BLaER1 (cell line): ENCODE data around the gene IGF1R.

Experiments
- H3K27ac ChIP-seq: shearing (Covaris generic); formaldehyde crosslinking; 2 replicates; pipeline ENCODE4 v1.8.1; 2022
- H3K27me3 ChIP-seq: shearing (Covaris generic); formaldehyde crosslinking; 2 replicates; pipeline ENCODE4 v1.8.1; 2022
- H3K36me3 ChIP-seq: shearing (Covaris generic); formaldehyde crosslinking; 2 replicates; pipeline ENCODE4 v1.8.1; 2022
- H3K4me1 ChIP-seq: shearing (Covaris generic); formaldehyde crosslinking; 2 replicates; pipeline ENCODE4 v1.8.1; 2022
- H3K4me2 ChIP-seq: shearing (Covaris generic); formaldehyde crosslinking; 2 replicates; pipeline ENCODE4 v1.8.1; 2022
- H3K4me3 ChIP-seq: shearing (Covaris generic); formaldehyde crosslinking; 2 replicates; pipeline ENCODE4 v1.8.1; 2022
- H3K9ac ChIP-seq: shearing (Covaris generic); formaldehyde crosslinking; 2 replicates; pipeline ENCODE4 v1.8.1; 2022
- H3K9me3 ChIP-seq: shearing (Covaris generic); formaldehyde crosslinking; 2 replicates; pipeline ENCODE4 v1.8.1; 2022
- H4K20me1 ChIP-seq: shearing (Covaris generic); formaldehyde crosslinking; 2 replicates; pipeline ENCODE4 v1.8.1; 2022
- Cebpa-rat ChIP-seq: shearing (Covaris generic); IDR thresholded peaks from 2 replicates; pipeline ENCODE4 v1.8.1; 2022

The IGF1R gene

DNA sequence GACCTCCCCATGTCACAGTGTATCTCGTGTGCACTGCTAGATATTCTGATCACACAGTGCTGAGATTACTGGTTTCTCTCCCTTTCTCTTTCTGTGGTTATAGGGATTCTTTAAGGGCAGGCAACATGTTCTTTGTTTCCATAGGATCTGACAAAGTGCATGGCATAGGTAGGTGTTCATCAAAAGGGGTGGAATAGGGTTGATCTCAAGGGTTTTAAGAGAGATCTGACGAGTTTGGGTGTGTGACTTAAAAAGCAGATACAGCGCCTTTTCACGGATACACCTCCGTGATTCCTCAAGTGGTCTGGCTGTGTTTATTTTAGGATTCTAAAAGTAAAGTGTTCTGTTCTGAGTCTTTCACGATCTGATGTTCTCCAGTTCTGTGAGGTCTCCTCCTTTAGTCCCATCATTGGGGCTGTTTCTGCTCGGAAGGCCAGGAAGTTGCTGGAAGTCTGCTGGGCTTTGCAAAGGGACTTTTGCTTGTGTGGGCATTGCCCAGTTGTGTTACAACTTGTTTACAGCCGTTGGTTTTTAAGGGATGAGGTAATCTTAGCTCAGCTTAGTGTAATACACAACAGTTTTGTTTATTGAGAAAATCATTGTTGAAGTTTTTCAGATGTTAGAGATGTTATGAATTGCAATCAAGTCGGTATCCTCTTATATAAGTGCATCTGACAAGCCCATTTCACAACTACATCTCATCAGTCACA, 34.8 kb downstream of the IGF1R start:
- peak overlapping the region; percentile 23; the same call in 1 of the 2 replicates for H3K9ac ChIP-seq
- no peaks in the 10 kb centered on the region; the same call in 1 of the 2 replicates for H3K9me3 ChIP-seq
- H3K27me3 ChIP-seq, result no peaks in the 10 kb centered on the region
- H3K4me3 ChIP-seq, result no peak overlapping the region
- peak overlapping the region; percentile 45 for H3K27ac ChIP-seq
- H4K20me1 ChIP-seq, result peaks cover 100% of the 10 kb centered on the region
- peaks cover 89% of the 10 kb centered on the region for H3K4me1 ChIP-seq
- TF ChIP-seq Cebpa-rat, result no peak
- H3K4me2 ChIP-seq, result peak overlapping the region; percentile 65
- peaks cover 30% of the 10 kb centered on the region for H3K36me3 ChIP-seq

- H3K9ac ChIP-seq, result peak overlapping the region; percentile 23; the same call in 1 of the 2 replicates
- peaks cover 89% of the 10 kb centered on the region for H3K4me1 ChIP-seq
- H3K27ac ChIP-seq, result peak overlapping the region; percentile 45
- peak overlapping the region; percentile 65 for H3K4me2 ChIP-seq
- H3K27me3 ChIP-seq, result no peaks in the 10 kb centered on the region
- H3K36me3 ChIP-seq, result peaks cover 25% of the 10 kb centered on the region
- no peak for TF ChIP-seq Cebpa-rat
- H4K20me1 ChIP-seq, result peaks cover 100% of the 10 kb centered on the region
- no peaks in the 10 kb centered on the region; the same call in 1 of the 2 replicates for H3K9me3 ChIP-seq
- no peak overlapping the region for H3K4me3 ChIP-seq
Measured at GRCh38 chr15:98683831-98684230, 35.5 kb downstream of the IGF1R start.

DNA sequence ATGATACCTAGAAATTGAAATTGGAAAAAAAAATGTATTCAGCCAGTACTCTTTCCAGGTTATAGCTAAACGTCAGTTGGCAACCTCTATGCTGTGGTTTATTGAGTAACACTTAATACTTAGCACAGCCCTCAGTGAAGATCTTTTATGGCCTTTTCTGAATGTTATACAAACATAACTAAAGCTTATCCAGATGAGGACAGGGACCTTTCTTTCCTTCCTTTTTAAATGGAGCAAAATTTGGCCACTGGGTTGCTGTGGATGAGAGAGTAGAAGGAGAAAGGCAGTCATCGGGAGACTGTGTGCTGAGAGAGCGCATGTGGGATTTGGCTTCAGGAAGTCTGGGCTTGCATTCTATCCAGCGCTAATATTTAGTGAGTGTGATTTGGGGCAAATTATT, 36.1 kb downstream of the IGF1R start:
- H3K27me3 ChIP-seq, result no peaks in the 10 kb centered on the region
- 0 out of 2 replicates have a peak overlapping the region, but pooled peaks have one; percentile 65 for H3K4me2 ChIP-seq
- peak overlapping the region; percentile 23; the same call in 1 of the 2 replicates for H3K9ac ChIP-seq
- peaks cover 20% of the 10 kb centered on the region for H3K36me3 ChIP-seq
- TF ChIP-seq Cebpa-rat, result no peak
- no peak overlapping the region for H3K4me3 ChIP-seq
- H3K9me3 ChIP-seq, result no peaks in the 10 kb centered on the region; the same call in 1 of the 2 replicates
- H3K4me1 ChIP-seq, result peaks cover 89% of the 10 kb centered on the region
- H3K27ac ChIP-seq, result 0 out of 2 replicates have a peak overlapping the region, but pooled peaks have one; percentile 45
- peaks cover 100% of the 10 kb centered on the region for H4K20me1 ChIP-seq

GRCh38 chr15:98684995-98685525, 36.7 kb downstream of the IGF1R start:
- 0 out of 2 replicates have a peak overlapping the region, but pooled peaks have one; percentile 5 for H3K4me2 ChIP-seq
- peaks cover 100% of the 10 kb centered on the region for H4K20me1 ChIP-seq
- H3K4me3 ChIP-seq, result no peak overlapping the region
- H3K9ac ChIP-seq, result no peak overlapping the region
- H3K4me1 ChIP-seq, result peaks cover 91% of the 10 kb centered on the region
- TF ChIP-seq Cebpa-rat, result no peak
- H3K9me3 ChIP-seq, result no peaks in the 10 kb centered on the region; the same call in 1 of the 2 replicates
- H3K36me3 ChIP-seq, result peaks cover 23% of the 10 kb centered on the region
- H3K27me3 ChIP-seq, result no peaks in the 10 kb centered on the region
- H3K27ac ChIP-seq, result no peak overlapping the region

GRCh38 chr15:98686983-98687382, 38.6 kb downstream of the IGF1R start:
- H3K9ac ChIP-seq, result no peak overlapping the region
- TF ChIP-seq Cebpa-rat, result no peak
- H3K27ac ChIP-seq, result no peak overlapping the region
- H3K4me1 ChIP-seq, result peaks cover 85% of the 10 kb centered on the region
- no peak overlapping the region for H3K4me3 ChIP-seq
- H4K20me1 ChIP-seq, result peaks cover 100% of the 10 kb centered on the region
- no peaks in the 10 kb centered on the region for H3K9me3 ChIP-seq
- peak overlapping the region; percentile 42 for H3K4me2 ChIP-seq
- H3K27me3 ChIP-seq, result no peaks in the 10 kb centered on the region
- peaks cover 29% of the 10 kb centered on the region for H3K36me3 ChIP-seq

GRCh38 chr15:98689431-98689861, 41.1 kb downstream of the IGF1R start:
- H3K36me3 ChIP-seq, result peaks cover 29% of the 10 kb centered on the region
- no peaks in the 10 kb centered on the region for H3K9me3 ChIP-seq
- H3K4me1 ChIP-seq, result peaks cover 85% of the 10 kb centered on the region
- no peak for TF ChIP-seq Cebpa-rat
- H3K4me3 ChIP-seq, result no peak overlapping the region
- H3K27ac ChIP-seq, result no peak overlapping the region
- no peaks in the 10 kb centered on the region for H3K27me3 ChIP-seq
- H3K9ac ChIP-seq, result no peak overlapping the region
- H3K4me2 ChIP-seq, result peak overlapping the region; percentile 42
- peaks cover 100% of the 10 kb centered on the region for H4K20me1 ChIP-seq

DNA sequence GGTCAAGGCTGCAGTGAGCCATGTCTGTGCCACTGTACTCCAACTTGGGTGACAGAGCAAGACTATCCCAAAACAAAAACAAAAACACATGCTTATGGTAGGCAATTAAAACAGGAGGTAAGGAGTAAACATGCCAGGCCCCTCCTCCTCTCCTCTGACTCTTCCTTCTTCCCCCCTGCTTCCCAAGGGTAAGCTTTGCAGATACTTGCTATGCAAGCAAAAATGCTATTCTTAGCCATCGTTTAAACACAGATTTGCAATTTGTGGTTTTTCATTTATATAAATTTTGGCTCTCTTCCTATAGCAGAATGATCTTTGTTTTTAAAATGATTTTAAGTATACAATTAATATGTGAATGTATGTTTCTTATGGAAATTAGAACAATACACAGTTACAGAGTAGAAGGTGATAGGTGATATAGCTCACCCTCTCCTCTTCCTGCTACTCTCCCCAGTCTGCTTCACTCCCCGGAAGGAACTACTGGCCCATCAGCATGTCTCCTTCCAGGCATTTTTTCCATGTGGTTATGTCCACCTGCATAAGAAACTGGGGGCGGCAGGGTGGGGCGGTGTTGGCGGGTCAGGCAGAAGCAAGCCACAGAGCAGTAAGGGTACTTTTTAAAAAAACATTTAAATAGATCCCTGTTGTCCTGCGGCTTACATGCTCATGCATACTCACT, 42.1 kb downstream of the IGF1R start:
- Histone ChIP-seq H3K4me1 (peaks cover 85% of the 10 kb centered on the region), H3K4me3 (no peak overlapping the region), H3K27ac (no peak overlapping the region; the same call in 1 of the 2 replicates), H3K36me3 (peaks cover 23% of the 10 kb centered on the region), H3K4me2 (peak overlapping the region; percentile 42), H3K27me3 (no peaks in the 10 kb centered on the region), H4K20me1 (peaks cover 100% of the 10 kb centered on the region), H3K9ac (no peak overlapping the region), H3K9me3 (no peaks in the 10 kb centered on the region)
- TF ChIP-seq Cebpa-rat, result no peak

GRCh38 chr15:98692213-98692612, 43.9 kb downstream of the IGF1R start:
- Histone ChIP-seq H3K4me1 (peaks cover 90% of the 10 kb centered on the region), H3K27ac (no peak overlapping the region), H4K20me1 (peaks cover 100% of the 10 kb centered on the region), H3K9me3 (no peaks in the 10 kb centered on the region), H3K27me3 (no peaks in the 10 kb centered on the region), H3K9ac (no peak overlapping the region), H3K4me2 (no peak overlapping the region), H3K36me3 (peaks cover 24% of the 10 kb centered on the region), H3K4me3 (no peak overlapping the region)
- no peak for TF ChIP-seq Cebpa-rat

- Histone ChIP-seq H3K4me2 (peak overlapping the region; percentile 75), H4K20me1 (peaks cover 100% of the 10 kb centered on the region), H3K27ac (no peak overlapping the region), H3K9ac (no peak overlapping the region), H3K4me3 (no peak overlapping the region), H3K9me3 (no peaks in the 10 kb centered on the region), H3K4me1 (peaks cover 90% of the 10 kb centered on the region), H3K36me3 (peaks cover 30% of the 10 kb centered on the region), H3K27me3 (no peaks in the 10 kb centered on the region)
- TF ChIP-seq Cebpa-rat, result no peak
Measured at GRCh38 chr15:98694161-98694560, 45.8 kb downstream of the IGF1R start.

GRCh38 chr15:98698792-98699191, 50.5 kb downstream of the IGF1R start:
- no peak for TF ChIP-seq Cebpa-rat
- no peak overlapping the region for H3K4me3 ChIP-seq
- peaks cover 97% of the 10 kb centered on the region for H3K4me1 ChIP-seq
- H3K9ac ChIP-seq, result no peak overlapping the region; the same call in 1 of the 2 replicates
- no peaks in the 10 kb centered on the region for H3K9me3 ChIP-seq
- H3K36me3 ChIP-seq, result 0 out of 2 replicates have a peak, but pooled peaks cover 13% of the 10 kb centered on the region
- H3K27ac ChIP-seq, result peak overlapping the region; percentile 50
- H3K27me3 ChIP-seq, result no peaks in the 10 kb centered on the region
- H3K4me2 ChIP-seq, result peak overlapping the region; percentile 75
- H4K20me1 ChIP-seq, result peaks cover 100% of the 10 kb centered on the region
